H9 (cell line): ENCODE data around the gene ERCC2. TPM values are rescaled to one million over a fixed set of nuclear protein-coding genes. Genes with fewer than 3 reads are reported as not detected.
A peak's percentile ranks its signal among the peaks of the same experiment; 100 is the strongest.

ENCODE experiments used
- DNase-seq: peaks from one replicate; pipeline ENCODE4 v3.0.0-alpha.2; 2017
- H2AFZ ChIP-seq: one replicate; pipeline ENCODE4 v1.6.1; 2013; ENCODE audit warnings: mild to moderate bottlenecking, low read length, control low read depth, moderate library complexity
- H2AK5ac ChIP-seq: 2 replicates; pipeline ENCODE4 v1.6.1; 2013; ENCODE audit warnings: low read length, control low read depth, mixed read lengths; ENCODE audit not compliant: insufficient read length
- H2BK120ac ChIP-seq: one replicate; pipeline ENCODE4 v1.6.1; 2013; ENCODE audit warnings: low read depth, mild to moderate bottlenecking, low read length, control low read depth, inconsistent platforms; ENCODE audit not compliant: poor library complexity, severe bottlenecking
- H2BK12ac ChIP-seq: 2 replicates; pipeline ENCODE4 v1.6.1; 2013; ENCODE audit warnings: low read length, control low read depth, mixed read lengths, low read depth; ENCODE audit not compliant: insufficient read length
- H2BK15ac ChIP-seq: 2 replicates; pipeline ENCODE4 v1.6.1; 2013; ENCODE audit warnings: low read depth, low read length, control low read depth
- H2BK20ac ChIP-seq: one replicate; pipeline ENCODE4 v1.6.1; 2013; ENCODE audit warnings: low read depth, mild to moderate bottlenecking, low read length, control low read depth, inconsistent platforms; ENCODE audit not compliant: poor library complexity, severe bottlenecking
- H2BK5ac ChIP-seq: 2 replicates; pipeline ENCODE4 v1.6.1; 2013; ENCODE audit warnings: low read length, control low read depth, mixed read lengths; ENCODE audit not compliant: insufficient read length
- H3K14ac ChIP-seq: 2 replicates; pipeline ENCODE4 v1.6.1; 2013; ENCODE audit warnings: low read length, control low read depth; ENCODE audit not compliant: insufficient read depth
- H3K18ac ChIP-seq: 2 replicates; pipeline ENCODE4 v1.6.1; 2013; ENCODE audit warnings: low read depth, mild to moderate bottlenecking, mixed read lengths, low read length, control low read depth; ENCODE audit not compliant: insufficient read length
- H3K23ac ChIP-seq: 2 replicates; pipeline ENCODE4 v1.6.1; 2013; ENCODE audit warnings: low read length, control low read depth, mixed read lengths, low read depth; ENCODE audit not compliant: insufficient read length
- H3K23me2 ChIP-seq: 2 replicates; pipeline ENCODE4 v1.6.1; 2013; ENCODE audit warnings: low read depth, mild to moderate bottlenecking, mixed read lengths, low read length, control low read depth; ENCODE audit not compliant: insufficient read length, poor library complexity, severe bottlenecking
- H3K27ac ChIP-seq: 2 replicates; pipeline ENCODE4 v1.5.1; 2013; ENCODE audit warnings: low read length, control low read depth, mixed read lengths, low read depth; ENCODE audit not compliant: insufficient read length
- H3K27me3 ChIP-seq: 2 replicates; pipeline ENCODE4 v1.6.1; 2013; ENCODE audit warnings: low read length, control low read depth, inconsistent platforms; ENCODE audit not compliant: insufficient read depth
- H3K4ac ChIP-seq: 2 replicates; pipeline ENCODE4 v1.6.1; 2013; ENCODE audit warnings: low read depth, mild to moderate bottlenecking, control low read depth, inconsistent platforms, low read length, moderate library complexity
- H3K4me1 ChIP-seq: 2 replicates; pipeline ENCODE4 v1.6.1; 2013; ENCODE audit warnings: low read length, control low read depth, inconsistent platforms; ENCODE audit not compliant: insufficient read depth
- H3K4me2 ChIP-seq: 2 replicates; pipeline ENCODE4 v1.6.1; 2013; ENCODE audit warnings: low read length, control low read depth, mixed read lengths; ENCODE audit not compliant: insufficient read length, insufficient read depth
- H3K56ac ChIP-seq: 2 replicates; pipeline ENCODE4 v1.6.1; 2013; ENCODE audit warnings: low read depth, mild to moderate bottlenecking, mixed read lengths, low read length, control low read depth; ENCODE audit not compliant: insufficient read length
- H3K79me1 ChIP-seq: 2 replicates; pipeline ENCODE4 v1.6.1; 2013; ENCODE audit warnings: low read depth, mild to moderate bottlenecking, moderate library complexity, low read length, control low read depth, inconsistent platforms; ENCODE audit not compliant: insufficient read depth, poor library complexity, severe bottlenecking
- H3K79me2 ChIP-seq: 2 replicates; pipeline ENCODE4 v1.6.1; 2013; ENCODE audit warnings: low read length, control low read depth, inconsistent platforms; ENCODE audit not compliant: insufficient read depth
- H3K9ac ChIP-seq: 2 replicates; pipeline ENCODE4 v1.6.1; 2013; ENCODE audit warnings: low read length, control low read depth, mixed read lengths; ENCODE audit not compliant: insufficient read length; ENCODE audit errors: extremely low read depth
- H3K9me3 ChIP-seq: one replicate; pipeline ENCODE4 v1.6.1; 2013; ENCODE audit warnings: low read depth, low read length, inconsistent platforms; ENCODE audit not compliant: control insufficient read depth
- H3T11ph ChIP-seq: one replicate; pipeline ENCODE4 v1.6.1; 2013; ENCODE audit warnings: mild to moderate bottlenecking, low read length, control low read depth, inconsistent platforms
- H4K20me1 ChIP-seq: one replicate; pipeline ENCODE4 v1.6.1; 2013; ENCODE audit not compliant: control insufficient read depth, insufficient read length, insufficient read depth
- H4K5ac ChIP-seq: 2 replicates; pipeline ENCODE4 v1.6.1; 2013; ENCODE audit warnings: low read depth, mild to moderate bottlenecking, mixed read lengths, low read length, control low read depth; ENCODE audit not compliant: insufficient read length
- H4K8ac ChIP-seq: replicated peaks from 2 replicates; pipeline ENCODE4 v1.6.1; 2013; ENCODE audit warnings: low read length, control low read depth, mixed read lengths, low read depth; ENCODE audit not compliant: insufficient read length
- H4K91ac ChIP-seq: 2 replicates; pipeline ENCODE4 v1.6.1; 2013; ENCODE audit warnings: low read depth, mild to moderate bottlenecking, moderate library complexity, mixed read lengths, low read length, control low read depth; ENCODE audit not compliant: insufficient read length
- H3K27ac Mint-ChIP-seq, 3 experiments: 2 replicates in 2 of 3; 3 replicates in 1 of 3; pipeline ENCODE4 v1.8.0; 2020 to 2021; ENCODE audit warnings: mixed read lengths in 3 of 3, mild to moderate bottlenecking in 1 of 3, moderate library complexity in 1 of 3
- H3K27me3 Mint-ChIP-seq: 2 replicates; pipeline ENCODE4 v1.8.0; 2021; ENCODE audit warnings: low read depth, mild to moderate bottlenecking, moderate library complexity, mixed read lengths
- H3K36me3 Mint-ChIP-seq, 3 experiments: 2 replicates in 2 of 3; 3 replicates in 1 of 3; pipeline ENCODE4 v1.8.0; 2020 to 2021; ENCODE audit warnings: low read depth in 3 of 3, mixed read lengths in 3 of 3; ENCODE audit not compliant: insufficient read depth in 1 of 3
- H3K4me1 Mint-ChIP-seq, 2 experiments: 2 replicates each; pipeline ENCODE4 v1.8.0; 2020; ENCODE audit warnings: mixed read lengths in 2 of 2
- H3K4me3 Mint-ChIP-seq, 2 experiments: 2 replicates in 1 of 2; 3 replicates in 1 of 2; pipeline ENCODE4 v1.8.0; 2020 to 2021; ENCODE audit warnings: mild to moderate bottlenecking in 2 of 2, mixed read lengths in 2 of 2, moderate library complexity in 1 of 2
- H3K9me3 Mint-ChIP-seq, 2 experiments: 2 replicates in 1 of 2; 3 replicates in 1 of 2; pipeline ENCODE4 v1.8.0; 2020; ENCODE audit warnings: mild to moderate bottlenecking in 2 of 2, mixed read lengths in 2 of 2, moderate library complexity in 1 of 2
- CTCF ChIP-seq: fragments of 200-600 bp; sonication (generic); conservative IDR thresholded peaks from 3 replicates; pipeline ENCODE4 v1.8.0; 2021; ENCODE audit warnings: antibody characterized with exemption, mild to moderate bottlenecking
- WGBS: extraction: QIAGEN DNeasy Blood & Tissue Kit; methylation state at CpG from one replicate; pipeline ENCODE4 v1.1.7; 2013; ENCODE audit warnings: missing lambda C conversion rate, low lambda C conversion rate, mixed read lengths; ENCODE audit not compliant: insufficient read length; ENCODE audit errors: extremely low coverage; 5-methylcytosine and 5-hydroxymethylcytosine counted together
- total RNA-seq: library from RNA; stranded (reverse); gene quantifications from 2 replicates; pipeline ENCODE4 v1.2.1, GENCODE V29; 2021

The ERCC2 gene
- total RNA-seq, 1 experiment from 2014 or later, result 98.7 TPM

DNA sequence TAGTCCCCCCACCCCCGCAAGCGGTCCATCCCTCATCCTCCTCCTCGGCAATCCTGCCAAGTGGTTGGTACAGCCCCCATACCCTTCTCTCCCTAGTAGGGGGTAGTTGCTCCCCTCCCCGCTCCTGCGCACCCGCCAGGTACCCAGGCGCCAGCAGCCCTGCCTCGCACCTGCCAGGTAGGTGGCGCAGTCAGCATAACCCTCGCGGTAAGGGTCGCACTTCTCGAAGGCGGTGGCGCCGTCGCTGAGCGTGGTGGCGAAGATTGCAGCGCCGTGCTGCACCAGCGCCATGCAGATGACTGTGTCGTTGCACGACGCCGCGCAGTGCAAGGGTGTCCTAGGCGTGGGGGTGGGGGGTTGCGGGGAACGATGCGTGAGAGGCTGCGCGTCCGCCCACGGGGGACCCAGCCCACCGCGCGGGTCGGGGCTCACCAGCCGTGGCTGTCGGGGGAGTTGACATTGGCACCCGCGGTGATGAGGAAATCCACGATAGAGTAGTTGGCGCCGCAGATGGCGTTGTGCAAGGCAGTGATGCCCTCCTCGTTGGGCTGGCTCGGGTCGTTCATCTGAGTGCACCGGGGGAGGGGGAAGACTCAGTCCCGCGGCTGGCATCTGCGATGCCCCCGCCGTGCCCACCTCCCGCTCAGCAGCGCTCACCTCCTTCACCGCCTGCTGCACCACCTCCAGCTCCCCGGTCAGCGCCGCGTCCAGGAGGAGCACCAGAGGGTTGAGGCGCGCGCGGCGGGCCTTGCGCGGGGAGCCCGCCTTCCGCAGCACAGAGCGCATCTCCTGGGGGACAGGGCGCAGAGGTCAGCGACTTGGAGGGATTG, 15.2 kb upstream of the ERCC2 start:
- Histone ChIP-seq H4K5ac (no peak overlapping the region), H2BK5ac (no peak overlapping the region), H3K4ac (no peak overlapping the region), H3K9me3 (no peaks in the 10 kb centered on the region), H3K27me3 (peaks cover 15% of the 10 kb centered on the region; the same call in 1 of the 2 replicates), H2BK12ac (no peak overlapping the region), H4K8ac (no peak overlapping the region), H3K14ac (no peak overlapping the region; the same call in 1 of the 2 replicates), H2BK120ac (no peak overlapping the region), H4K91ac (no peak overlapping the region), H3T11ph (no peak overlapping the region), H2AFZ (no peak overlapping the region), H3K4me2 (peak overlapping the region; percentile 63), H3K79me1 (no peaks in the 10 kb centered on the region), H3K79me2 (no peaks in the 10 kb centered on the region), H3K56ac (no peak overlapping the region), H3K23me2 (peaks cover 12% of the 10 kb centered on the region), H3K27ac (no peak overlapping the region), H4K20me1 (no peaks in the 10 kb centered on the region), H3K4me1 (no peaks in the 10 kb centered on the region), H3K18ac (no peak overlapping the region), H2BK15ac (no peak overlapping the region), H2BK20ac (no peak overlapping the region), H3K23ac (no peak overlapping the region), H3K9ac (no peak overlapping the region), H2AK5ac (no peak overlapping the region)
- H3K27me3 Mint-ChIP-seq, result peaks cover 7% of the 10 kb centered on the region
- peaks cover 0 to 2% (median 0%) of the 10 kb centered on the region in 3 experiments; a peak in 2 of 7 replicates for H3K36me3 Mint-ChIP-seq
- H3K9me3 Mint-ChIP-seq, result no peaks in the 10 kb centered on the region
- H3K27ac Mint-ChIP-seq, result peak overlapping the region in 1 of 3 experiments; percentile 31; a peak in 1 of 7 replicates
- H3K4me3 Mint-ChIP-seq, result peak overlapping the region in 1 of 2 experiments; percentile 29; a peak in 1 of 5 replicates
- H3K4me1 Mint-ChIP-seq, result no peaks in the 10 kb centered on the region
- DNase-seq, result peak; percentile 67
- WGBS, result no CpG with 5 or more reads among the region's 75 CpGs
- no peak; the same call in 2 of the 3 replicates for TF ChIP-seq CTCF
